KMS-11 (cell line): ENCODE measurements around the gene RAB13.
A peak's percentile ranks its signal among the peaks of the same experiment; 100 is the strongest.

Experiments
- H2AFZ ChIP-seq: fragments of 200-600 bp; sonication (generic); 2 replicates; pipeline ENCODE4 v1.6.1; 2016; ENCODE audit warnings: antibody characterized with exemption, mixed run types, low read depth
- H3K27ac ChIP-seq: fragments of 200-600 bp; sonication (generic); 2 replicates; pipeline ENCODE4 v1.6.1; 2016; ENCODE audit warnings: mild to moderate bottlenecking, mixed run types
- H3K27me3 ChIP-seq: fragments of 200-600 bp; sonication (generic); 2 replicates; pipeline ENCODE4 v1.6.1; 2017; ENCODE audit warnings: mild to moderate bottlenecking, low read depth, mixed run types, moderate library complexity; ENCODE audit not compliant: insufficient read depth
- H3K36me3 ChIP-seq: fragments of 200-600 bp; sonication (generic); 2 replicates; pipeline ENCODE4 v1.6.1; 2017; ENCODE audit warnings: mild to moderate bottlenecking, mixed run types; ENCODE audit not compliant: insufficient read depth
- H3K4me1 ChIP-seq: fragments of 200-600 bp; sonication (generic); 2 replicates; pipeline ENCODE4 v1.6.1; 2016; ENCODE audit warnings: mild to moderate bottlenecking, low read depth, mixed run types; ENCODE audit not compliant: poor library complexity, severe bottlenecking
- H3K4me2 ChIP-seq: fragments of 200-600 bp; sonication (generic); 2 replicates; pipeline ENCODE4 v1.7.0; 2016; ENCODE audit warnings: mild to moderate bottlenecking, mixed run types
- H3K4me3 ChIP-seq: fragments of 200-600 bp; sonication (generic); IDR thresholded peaks from 2 replicates; pipeline ENCODE4 v1.6.1; 2017; ENCODE audit warnings: low read depth, low read length, mixed read lengths; ENCODE audit not compliant: insufficient read depth
- H3K79me2 ChIP-seq: fragments of 200-600 bp; sonication (generic); 2 replicates; pipeline ENCODE4 v1.6.1; 2016; ENCODE audit warnings: low read depth, mixed run types; ENCODE audit not compliant: insufficient read depth
- H3K9ac ChIP-seq: fragments of 200-600 bp; sonication (generic); 2 replicates; pipeline ENCODE4 v1.6.1; 2016; ENCODE audit warnings: mild to moderate bottlenecking, mixed run types
- H4K20me1 ChIP-seq: fragments of 200-600 bp; sonication (generic); 2 replicates; pipeline ENCODE4 v1.6.1; 2016; ENCODE audit warnings: mild to moderate bottlenecking, mixed run types; ENCODE audit not compliant: insufficient read depth
- CTCF ChIP-seq: fragments of 200-600 bp; sonication (generic); conservative IDR thresholded peaks from 2 replicates; pipeline ENCODE4 v1.6.1; 2017; ENCODE audit warnings: low read depth, mild to moderate bottlenecking, antibody characterized with exemption, low read length, moderate library complexity, mixed read lengths

RAB13 gene

DNA sequence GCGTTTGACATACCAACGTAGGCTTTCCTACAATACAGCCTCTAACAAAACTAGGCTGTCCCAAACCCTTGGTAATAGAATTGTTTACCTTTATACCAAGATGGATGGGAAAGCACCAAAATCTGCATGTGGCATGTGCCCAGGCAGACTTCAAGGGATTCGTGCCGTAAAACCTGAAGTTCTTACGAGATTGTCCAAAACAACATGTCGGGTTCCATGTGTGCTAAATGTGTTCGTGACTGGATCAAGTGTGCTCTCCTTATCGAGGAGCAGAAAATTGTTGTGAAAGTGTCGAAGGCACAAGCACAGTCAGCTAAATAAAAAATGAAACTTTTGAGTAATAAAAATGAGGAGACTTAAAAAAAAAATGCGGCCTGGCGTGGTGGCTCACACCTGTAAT, 9.5 kb upstream of the RAB13 start:
- Histone ChIP-seq H4K20me1 (no peaks in the 10 kb centered on the region), H3K4me3 (no peak overlapping the region), H2AFZ (no peak overlapping the region), H3K36me3 (peaks cover 17% of the 10 kb centered on the region; the same call in 1 of the 2 replicates), H3K4me1 (peaks cover 27% of the 10 kb centered on the region), H3K27ac (no peak overlapping the region; the same call in 1 of the 2 replicates), H3K9ac (no peak overlapping the region), H3K4me2 (no peak overlapping the region), H3K27me3 (no peaks in the 10 kb centered on the region; the same call in 1 of the 2 replicates), H3K79me2 (peaks cover 23% of the 10 kb centered on the region)
- TF ChIP-seq CTCF: no peak

DNA sequence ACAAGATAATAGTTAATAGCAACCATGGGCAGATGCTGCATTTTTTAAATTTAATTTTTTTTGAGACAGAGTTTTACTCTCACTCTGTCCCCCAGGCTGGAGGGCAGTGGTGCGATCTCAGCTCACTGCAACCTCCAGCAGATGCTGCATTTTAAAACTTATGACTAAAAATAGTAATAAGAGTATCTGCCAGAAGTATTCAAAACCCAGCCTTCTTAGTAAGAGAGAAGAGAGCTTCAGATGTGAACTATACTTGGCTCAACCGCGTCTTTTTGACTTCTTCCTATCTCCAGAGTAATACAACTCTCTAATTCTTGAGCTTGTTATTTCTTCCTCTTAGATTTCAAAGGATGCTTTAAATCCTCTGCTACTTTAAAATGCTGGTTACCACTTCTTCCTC, 9.1 kb upstream of the RAB13 start:
- no peak overlapping the region for H3K4me3 ChIP-seq
- no peak overlapping the region for H2AFZ ChIP-seq
- H3K4me1 ChIP-seq: peaks cover 29% of the 10 kb centered on the region
- H3K36me3 ChIP-seq: peaks cover 17% of the 10 kb centered on the region; the same call in 1 of the 2 replicates
- H4K20me1 ChIP-seq: no peaks in the 10 kb centered on the region
- peaks cover 24% of the 10 kb centered on the region for H3K79me2 ChIP-seq
- no peak for TF ChIP-seq CTCF
- no peak overlapping the region for H3K9ac ChIP-seq
- no peaks in the 10 kb centered on the region; the same call in 1 of the 2 replicates for H3K27me3 ChIP-seq
- no peak overlapping the region; the same call in 1 of the 2 replicates for H3K27ac ChIP-seq
- H3K4me2 ChIP-seq: no peak overlapping the region

DNA sequence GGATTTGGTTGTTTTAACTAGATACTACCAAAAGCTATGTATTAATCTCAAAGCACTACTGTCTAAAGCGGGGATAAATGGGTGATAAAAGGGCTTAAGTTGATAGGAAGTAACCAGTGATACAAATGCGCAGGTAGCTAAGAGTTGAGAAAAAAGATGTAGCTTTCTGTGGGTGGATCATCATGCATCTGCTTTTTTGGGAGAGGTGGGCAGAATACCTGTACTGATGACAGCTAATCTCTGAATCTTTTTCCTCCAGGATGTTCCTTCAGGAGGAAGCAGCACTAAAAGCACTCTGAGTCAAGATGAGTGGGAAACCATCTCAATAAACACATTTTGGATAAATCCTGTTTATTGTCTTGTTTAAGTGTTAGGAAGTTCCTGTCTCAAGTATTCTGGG, 5.7 kb upstream of the RAB13 start:
- Histone ChIP-seq H3K27me3 (no peaks in the 10 kb centered on the region; the same call in 1 of the 2 replicates), H3K4me3 (peak overlapping the region; percentile 100), H3K4me1 (peaks cover 41% of the 10 kb centered on the region), H2AFZ (no peak overlapping the region), H3K4me2 (peak overlapping the region; percentile 97), H3K79me2 (peaks cover 24% of the 10 kb centered on the region), H3K27ac (peak overlapping the region; percentile 68; the same call in 1 of the 2 replicates), H3K36me3 (peaks cover 17% of the 10 kb centered on the region; the same call in 1 of the 2 replicates), H3K9ac (peak overlapping the region; percentile 89), H4K20me1 (no peaks in the 10 kb centered on the region)
- no peak for TF ChIP-seq CTCF

DNA sequence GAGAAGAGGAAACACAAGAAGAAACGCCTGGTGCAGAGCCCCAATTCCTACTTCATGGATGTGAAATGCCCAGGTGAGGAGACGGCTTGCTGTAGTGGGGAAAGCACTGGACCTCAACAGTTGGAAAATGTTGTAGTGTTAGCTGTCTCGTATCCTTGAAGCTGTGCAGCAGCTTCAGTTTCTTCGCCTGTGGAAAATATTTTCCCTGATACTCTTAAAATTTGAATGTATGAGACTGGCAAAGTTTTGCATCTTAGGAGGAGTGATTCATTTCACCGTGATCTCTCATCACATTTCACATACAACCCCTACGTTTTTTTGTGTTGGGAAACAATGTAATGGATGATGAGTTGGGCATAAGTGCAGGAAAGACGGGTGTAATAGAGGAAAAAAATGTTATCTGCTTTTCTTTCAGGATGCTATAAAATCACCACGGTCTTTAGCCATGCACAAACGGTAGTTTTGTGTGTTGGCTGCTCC, 5.1 kb upstream of the RAB13 start:
- H3K4me3 ChIP-seq: peak overlapping the region; percentile 100
- H3K4me2 ChIP-seq: peak overlapping the region; percentile 97
- H3K36me3 ChIP-seq: peaks cover 17% of the 10 kb centered on the region; the same call in 1 of the 2 replicates
- H3K27me3 ChIP-seq: no peaks in the 10 kb centered on the region; the same call in 1 of the 2 replicates
- H3K27ac ChIP-seq: peak overlapping the region; percentile 68
- peaks cover 42% of the 10 kb centered on the region for H3K4me1 ChIP-seq
- peaks cover 24% of the 10 kb centered on the region for H3K79me2 ChIP-seq
- no peaks in the 10 kb centered on the region for H4K20me1 ChIP-seq
- peak overlapping the region; percentile 89 for H3K9ac ChIP-seq
- peak overlapping the region; percentile 89; the same call in 1 of the 2 replicates for H2AFZ ChIP-seq
- no peak for TF ChIP-seq CTCF
